PC-3 (cell line): ENCODE results near the gene GPR107.

Experiments
- CTCF ChIP-seq: fragments of 300-600 bp; sonication (generic); conservative IDR thresholded peaks from 2 replicates; pipeline ENCODE4 v1.5.1; 2017; ENCODE audit warnings: antibody characterized with exemption, low read depth, mild to moderate bottlenecking, low read length
- EZH2 ChIP-seq: fragments of 300-600 bp; sonication (generic); IDR thresholded peaks from one replicate; pipeline ENCODE4 v1.6.1; 2017; ENCODE audit warnings: antibody characterized with exemption, mild to moderate bottlenecking, low read length; ENCODE audit not compliant: unreplicated experiment
- EZH2phosphoT487 ChIP-seq: fragments of 300-600 bp; sonication (generic); IDR thresholded peaks from 2 replicates; pipeline ENCODE4 v1.6.1; 2018; ENCODE audit warnings: mild to moderate bottlenecking, antibody characterized with exemption, low read length, borderline replicate concordance

GRCh38 chr9:130120832-130121231 lies 67.1 kb downstream of the GPR107 start:
- no peak for TF ChIP-seq CTCF
- no peak for TF ChIP-seq EZH2phosphoT487
- no peak for TF ChIP-seq EZH2
